Lower lobe of right lung (tissue), 2 donors: ENCODE data around the gene GNAT2. TPM values are rescaled to one million over a fixed set of nuclear protein-coding genes. Genes with fewer than 3 reads are reported as not detected.

Experiments used
- ATAC-seq, 2 donors: fragments of 200-7000 bp; cut with Tn5 transposase; one replicate each; pipeline ENCODE4 v1.9.1; 2020 to 2022; ENCODE audit warnings: mild to moderate bottlenecking in 2 of 2, moderate library complexity in 2 of 2
- DNase-seq: peaks from one replicate; pipeline ENCODE4 v3.0.0-alpha.2; 2020
- H3K27ac ChIP-seq: fragments of 200-600 bp; one replicate; pipeline ENCODE4 v1.8.0; 2022
- H3K27me3 ChIP-seq: fragments of 200-600 bp; one replicate; pipeline ENCODE4 v1.8.0; 2022; ENCODE audit warnings: low read depth
- H3K36me3 ChIP-seq: fragments of 200-600 bp; one replicate; pipeline ENCODE4 v1.8.0; 2022; ENCODE audit warnings: mild to moderate bottlenecking
- H3K4me1 ChIP-seq: fragments of 200-600 bp; one replicate; pipeline ENCODE4 v1.8.0; 2022
- H3K4me3 ChIP-seq: fragments of 200-600 bp; one replicate; pipeline ENCODE4 v1.8.0; 2022; ENCODE audit warnings: mild to moderate bottlenecking
- H3K9me3 ChIP-seq: fragments of 200-600 bp; one replicate; pipeline ENCODE4 v1.8.0; 2022
- CTCF ChIP-seq: fragments of 200-600 bp; IDR thresholded peaks from one replicate; pipeline ENCODE4 v1.8.0; 2022; ENCODE audit warnings: antibody characterized with exemption, mild to moderate bottlenecking
- intact Hi-C: fragments of 100-400 bp; cut with DNase I; formaldehyde crosslinking; loops from one replicate; pipeline ENCODE4 v1.11.0; 2022
- total RNA-seq: library from RNA; stranded (reverse); fragmentation: NEBNext Ultra II Directional; extraction: Animal tissue kit (Norgen Biotek cat#: 25700); gene quantifications from one replicate; pipeline ENCODE4 v1.2.1, GENCODE V29; 2021
- donor health status: DM: no; HTN: yes; CAD: no; lungs with severe emphysema.

GNAT2 gene
- total RNA-seq, 1 donor from 2014 or later, result not detected

DNA sequence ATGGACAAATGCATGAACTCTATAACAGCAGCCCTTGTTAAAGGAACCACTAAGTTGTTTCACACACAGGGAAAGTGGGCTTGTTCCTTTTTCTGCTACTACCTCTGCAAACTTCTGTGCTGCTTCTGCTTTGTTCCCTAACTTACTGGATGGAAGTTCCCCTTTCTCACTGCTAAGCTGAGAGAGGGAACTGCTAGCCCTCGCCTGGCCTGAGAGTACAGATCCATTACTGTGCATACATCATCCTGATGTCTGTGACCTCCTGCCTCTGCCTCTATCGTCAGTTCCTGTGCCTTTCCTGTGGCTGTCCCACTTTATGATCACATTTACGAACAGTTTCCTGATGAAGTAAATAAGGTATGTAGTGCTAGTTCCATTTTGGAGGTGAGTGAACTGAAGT is 3.5 kb downstream of the GNAT2 start:
- H3K4me1 ChIP-seq, result peaks cover 39% of the 10 kb centered on the region
- TF ChIP-seq CTCF, result no peak
- H3K9me3 ChIP-seq, result no peaks in the 10 kb centered on the region
- no peaks in the 10 kb centered on the region for H3K27me3 ChIP-seq
- intact Hi-C loops, result no loop called here
- DNase-seq (peak; percentile 72), ATAC-seq (peak; percentile 48 to 78)
- H3K4me3 ChIP-seq, result no peak overlapping the region
- peak overlapping the region; percentile 59 for H3K27ac ChIP-seq
- H3K36me3 ChIP-seq, result no peaks in the 10 kb centered on the region

- intact Hi-C loops, result no loop called here
Observed at GRCh38 chr1:109613361-109614147, 5.9 kb downstream of the GNAT2 start.

GRCh38 chr1:109611308-109611990 is 8.0 kb downstream of the GNAT2 start:
- TF ChIP-seq CTCF, result no peak
- H3K36me3 ChIP-seq, result no peaks in the 10 kb centered on the region

More at GRCh38 chr1:109613361-109614147, 5.9 kb downstream of the GNAT2 start:
- H3K4me1 ChIP-seq, result peaks cover 23% of the 10 kb centered on the region
- H3K27me3 ChIP-seq, result no peaks in the 10 kb centered on the region
- no peak for ATAC-seq
- DNase-seq, result no peak
- no peaks in the 10 kb centered on the region for H3K36me3 ChIP-seq
- peak overlapping the region; percentile 39 for H3K27ac ChIP-seq
- no peak overlapping the region for H3K4me3 ChIP-seq
- no peaks in the 10 kb centered on the region for H3K9me3 ChIP-seq
- no peak for TF ChIP-seq CTCF

DNA sequence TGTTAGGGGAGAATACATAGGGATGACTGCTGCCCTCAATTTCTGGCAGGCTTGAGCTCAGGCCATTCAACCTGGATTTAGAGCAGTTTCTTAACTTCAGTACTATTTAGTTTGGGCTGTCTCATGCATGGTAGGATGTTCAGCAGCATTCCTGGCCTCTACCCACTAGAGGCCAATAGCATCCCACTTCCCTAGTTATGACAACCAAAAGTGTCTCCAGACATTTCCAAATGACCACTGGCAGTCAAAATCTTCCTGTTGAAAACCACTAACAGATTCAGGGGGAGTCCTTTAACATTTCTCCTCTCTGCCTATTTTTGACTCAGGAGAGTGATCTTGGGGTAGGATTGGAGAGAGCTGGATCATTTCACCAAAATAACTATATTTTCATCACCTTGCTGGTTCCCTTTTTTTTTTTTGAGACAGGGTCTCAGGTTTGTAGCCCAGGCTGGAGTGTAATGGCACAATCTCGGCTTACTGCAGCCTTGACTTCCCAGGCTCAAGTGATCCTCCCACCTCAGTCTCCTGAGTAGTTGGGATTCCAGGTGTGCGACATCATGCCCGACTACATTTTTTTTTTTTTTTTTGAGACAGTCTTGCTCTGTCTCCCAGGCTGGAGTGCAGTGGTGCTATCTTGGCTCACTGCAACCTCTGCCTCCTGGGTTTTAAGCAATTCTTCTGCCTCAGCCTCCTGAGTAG is 8.7 kb downstream of the GNAT2 start:
- ATAC-seq (no peak), DNase-seq (no peak)
- Histone ChIP-seq H3K4me1 (peaks cover 9% of the 10 kb centered on the region), H3K4me3 (no peak overlapping the region), H3K27ac (no peak overlapping the region), H3K27me3 (no peaks in the 10 kb centered on the region), H3K36me3 (no peaks in the 10 kb centered on the region), H3K9me3 (no peaks in the 10 kb centered on the region)
- TF ChIP-seq CTCF, result no peak
- intact Hi-C loops, result no loop called here

More at GRCh38 chr1:109611308-109611990, 8.0 kb downstream of the GNAT2 start:
- H3K27me3 ChIP-seq, result no peaks in the 10 kb centered on the region
- intact Hi-C loops, result no loop called here
- DNase-seq (no peak), ATAC-seq (no peak)
- H3K4me1 ChIP-seq, result peaks cover 15% of the 10 kb centered on the region
- H3K9me3 ChIP-seq, result no peaks in the 10 kb centered on the region
- no peak overlapping the region for H3K27ac ChIP-seq
- H3K4me3 ChIP-seq, result no peak overlapping the region

DNA sequence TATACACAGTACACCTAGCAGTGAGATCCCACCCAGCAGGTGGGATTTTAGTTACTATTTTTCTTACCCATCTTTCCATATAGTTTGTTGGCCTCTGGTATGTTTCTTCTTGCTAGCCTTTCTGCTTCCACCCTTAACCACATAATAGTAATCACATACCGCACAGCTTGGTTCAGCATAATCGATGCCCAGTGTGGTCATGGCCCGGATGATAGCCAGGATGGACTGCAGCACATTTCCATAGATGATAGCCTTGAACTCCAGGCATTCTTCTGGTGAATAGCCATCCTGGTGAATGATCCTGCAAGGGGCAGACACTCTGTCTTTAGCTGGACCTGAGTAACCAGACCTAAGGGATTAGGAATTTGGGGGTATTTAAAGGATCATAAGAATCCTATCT is 9.5 kb downstream of the GNAT2 start:
- DNase-seq (no peak), ATAC-seq (no peak)
- H3K27me3 ChIP-seq, result no peaks in the 10 kb centered on the region
- no peak for TF ChIP-seq CTCF
- no peaks in the 10 kb centered on the region for H3K9me3 ChIP-seq
- no peaks in the 10 kb centered on the region for H3K36me3 ChIP-seq
- H3K4me1 ChIP-seq, result peaks cover 2% of the 10 kb centered on the region
- no peak overlapping the region for H3K27ac ChIP-seq
- H3K4me3 ChIP-seq, result no peak overlapping the region
- intact Hi-C loops, result no loop called here
